HG03469 (cell line): ENCODE measurements around the gene ABCA7.

Source experiments
- ATAC-seq: cut with Tn5 transposase; IDR thresholded peaks from one replicate; pipeline ENCODE4 v1.9.1; 2021; ENCODE audit warnings: mild to moderate bottlenecking, moderate library complexity, moderate number of reproducible peaks; ENCODE audit not compliant: unreplicated experiment

The ABCA7 gene

GRCh38 chr19:1032264-1032867, 7.5 kb upstream of the ABCA7 start:
- no peak for ATAC-seq

DNA sequence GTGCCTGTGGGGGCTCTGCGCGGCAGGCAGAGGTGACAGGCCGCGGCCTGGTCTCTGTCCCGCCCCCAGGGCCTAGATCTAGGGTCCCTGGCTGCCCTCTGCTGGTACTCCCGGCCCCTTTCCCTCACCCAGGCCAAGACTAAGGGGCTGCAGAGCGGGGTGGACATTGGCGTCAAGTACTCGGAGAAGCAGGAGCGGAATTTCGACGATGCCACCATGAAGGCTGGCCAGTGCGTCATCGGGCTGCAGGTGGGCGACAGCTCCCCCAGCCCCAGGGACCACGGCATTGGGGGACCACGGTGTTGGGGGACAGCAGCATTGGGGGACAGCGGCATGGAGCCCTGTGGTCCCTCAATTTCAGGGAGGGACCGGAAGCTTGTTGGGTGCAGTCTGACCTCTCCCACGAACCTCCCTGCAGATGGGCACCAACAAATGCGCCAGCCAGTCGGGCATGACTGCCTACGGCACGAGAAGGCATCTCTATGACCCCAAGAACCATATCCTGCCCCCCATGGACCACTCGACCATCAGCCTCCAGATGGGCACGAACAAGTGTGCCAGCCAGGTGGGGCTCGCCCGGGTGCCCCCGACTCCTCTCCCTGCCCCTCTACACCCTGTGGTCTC, 3.8 kb upstream of the ABCA7 start:
- no peak for ATAC-seq

DNA sequence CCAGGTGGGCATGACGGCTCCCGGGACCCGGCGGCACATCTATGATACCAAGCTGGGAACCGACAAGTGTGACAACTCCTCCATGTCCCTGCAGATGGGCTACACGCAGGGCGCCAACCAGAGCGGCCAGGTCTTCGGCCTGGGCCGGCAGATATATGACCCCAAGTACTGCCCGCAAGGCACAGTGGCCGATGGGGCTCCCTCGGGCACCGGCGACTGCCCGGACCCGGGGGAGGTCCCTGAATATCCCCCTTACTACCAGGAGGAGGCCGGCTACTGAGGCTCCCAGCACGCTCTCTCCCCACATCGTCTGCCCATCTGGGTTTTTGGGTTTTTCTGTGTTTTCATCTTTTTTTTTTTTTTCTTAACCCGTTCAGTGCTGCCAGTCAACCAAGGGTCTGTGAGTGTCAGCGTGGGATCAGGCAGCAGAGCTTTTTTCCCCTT, 2.3 kb upstream of the ABCA7 start:
- no peak for ATAC-seq

DNA sequence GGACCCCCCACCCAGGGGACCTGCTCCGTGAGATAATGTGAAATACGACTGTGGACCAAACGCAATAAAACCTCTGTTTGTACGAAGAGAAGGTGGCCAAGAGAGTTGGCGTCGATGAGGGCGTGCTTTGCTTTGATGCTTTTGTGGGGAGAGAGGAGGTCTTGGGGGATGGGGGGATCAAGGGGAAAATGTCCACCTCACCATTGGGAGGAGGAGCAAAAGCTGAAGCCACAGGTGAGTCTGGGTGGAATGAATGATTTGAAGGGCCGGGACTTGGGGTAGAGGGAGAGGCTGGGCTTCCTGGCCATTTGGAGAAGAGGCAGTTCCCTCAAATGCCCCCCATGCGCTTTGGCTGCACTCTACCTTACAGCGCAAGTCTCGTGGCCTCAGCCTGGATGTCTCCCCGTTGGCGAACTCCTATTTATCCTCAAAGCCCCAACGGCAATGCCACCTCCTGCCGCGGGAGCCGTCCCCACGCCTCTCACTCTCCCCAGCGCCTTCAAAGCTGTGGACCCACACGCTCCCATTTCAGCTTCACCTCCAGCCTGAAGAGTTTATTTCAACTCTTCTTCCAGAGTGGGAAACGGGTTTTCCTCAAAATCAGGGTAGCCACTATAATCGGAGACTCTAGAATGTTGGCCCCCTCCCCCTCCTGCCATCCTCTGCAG, 795 bp upstream of the ABCA7 start:
- ATAC-seq: no peak

DNA sequence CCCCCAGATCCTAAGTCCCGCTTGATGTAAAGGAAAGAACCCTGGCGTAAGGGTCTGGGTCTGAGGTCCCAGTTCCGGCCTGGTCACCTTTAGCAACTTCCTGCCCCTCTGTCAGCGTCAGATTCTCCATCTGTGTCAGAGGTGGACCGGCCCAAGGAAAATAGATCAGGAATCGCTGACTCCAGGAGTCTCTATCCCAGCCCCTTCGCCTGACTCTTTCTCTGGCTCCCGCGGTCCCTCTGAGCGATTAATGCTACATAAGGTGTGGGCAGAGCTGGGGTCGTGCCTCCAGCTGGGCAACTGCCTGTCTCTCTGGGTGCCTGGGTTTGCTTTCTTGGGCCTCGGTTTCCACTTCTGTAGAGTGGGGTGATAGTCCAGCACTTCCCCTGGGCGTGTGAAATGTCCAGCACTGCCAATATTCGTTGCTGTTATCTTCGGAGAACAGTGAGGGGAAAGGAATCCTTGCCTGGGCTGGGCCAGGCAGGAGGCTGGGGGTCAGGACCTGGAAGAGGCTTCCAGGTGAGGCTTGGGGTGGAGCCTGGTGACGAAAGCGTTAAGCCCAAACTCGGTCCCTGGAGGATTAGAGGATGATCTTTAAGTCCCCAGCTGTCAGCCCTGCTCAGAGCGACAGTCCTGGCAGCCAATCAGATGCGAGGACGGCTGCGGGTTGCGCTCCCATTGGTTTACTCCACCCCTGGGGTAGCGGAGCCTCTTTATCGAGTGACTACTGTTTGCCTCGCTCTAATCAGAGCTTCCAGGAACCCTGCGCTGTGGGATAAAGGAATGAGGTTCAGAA, 767 bp downstream of the ABCA7 start:
- no peak for ATAC-seq

DNA sequence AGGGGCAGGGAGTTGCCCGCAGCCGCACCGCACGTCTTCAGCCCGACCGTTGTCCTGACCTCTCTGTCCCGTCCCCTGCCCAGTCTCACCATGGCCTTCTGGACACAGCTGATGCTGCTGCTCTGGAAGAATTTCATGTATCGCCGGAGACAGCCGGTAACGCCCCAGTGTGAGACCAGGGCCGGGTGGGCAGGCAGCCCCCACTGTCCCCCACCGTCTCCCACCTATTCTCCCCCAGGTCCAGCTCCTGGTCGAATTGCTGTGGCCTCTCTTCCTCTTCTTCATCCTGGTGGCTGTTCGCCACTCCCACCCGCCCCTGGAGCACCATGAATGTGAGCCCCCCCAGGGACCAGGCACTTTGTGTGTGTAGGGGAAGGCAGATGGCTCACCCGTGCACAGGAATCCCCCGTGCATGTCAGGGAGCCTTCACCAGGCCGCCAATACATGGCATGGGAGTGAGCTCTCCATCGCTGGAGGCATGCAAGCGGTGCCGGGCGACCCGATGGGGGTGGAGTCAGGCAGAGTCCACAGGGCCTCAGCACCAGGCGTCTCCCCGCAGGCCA, 1.4 kb downstream of the ABCA7 start:
- no peak for ATAC-seq

GRCh38 chr19:1041835-1042685, 2.2 kb downstream of the ABCA7 start:
- ATAC-seq: no peak

DNA sequence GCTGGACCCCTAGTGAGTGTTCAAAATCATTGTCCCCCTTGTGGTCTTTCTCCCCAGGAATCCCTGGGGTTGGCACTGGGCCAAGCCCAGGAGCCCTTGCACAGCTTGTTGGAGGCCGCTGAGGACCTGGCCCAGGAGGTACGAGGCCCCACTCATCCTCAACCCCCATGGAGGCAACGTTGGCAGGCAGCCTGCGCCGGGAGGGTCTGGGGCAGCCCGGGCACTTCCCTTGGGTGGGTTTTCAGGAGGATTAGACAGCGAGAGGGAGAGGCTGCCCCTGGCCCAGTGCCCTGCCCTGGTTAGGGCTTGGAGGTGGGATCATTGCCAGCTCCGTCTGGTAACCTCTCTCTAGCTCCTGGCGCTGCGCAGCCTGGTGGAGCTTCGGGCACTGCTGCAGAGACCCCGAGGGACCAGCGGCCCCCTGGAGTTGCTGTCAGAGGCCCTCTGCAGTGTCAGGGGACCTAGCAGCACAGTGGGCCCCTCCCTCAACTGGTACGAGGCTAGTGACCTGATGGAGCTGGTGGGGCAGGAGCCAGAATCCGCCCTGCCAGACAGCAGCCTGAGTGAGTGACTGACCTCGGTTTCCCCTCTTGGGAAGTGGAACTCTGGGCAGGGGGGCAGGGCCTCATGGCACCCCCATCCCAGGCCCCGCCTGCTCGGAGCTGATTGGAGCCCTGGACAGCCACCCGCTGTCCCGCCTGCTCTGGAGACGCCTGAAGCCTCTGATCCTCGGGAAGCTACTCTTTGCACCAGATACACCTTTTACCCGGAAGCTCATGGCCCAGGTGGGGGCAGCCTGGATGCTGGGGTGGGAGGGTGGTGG, 3.0 kb downstream of the ABCA7 start:
- ATAC-seq: no peak

DNA sequence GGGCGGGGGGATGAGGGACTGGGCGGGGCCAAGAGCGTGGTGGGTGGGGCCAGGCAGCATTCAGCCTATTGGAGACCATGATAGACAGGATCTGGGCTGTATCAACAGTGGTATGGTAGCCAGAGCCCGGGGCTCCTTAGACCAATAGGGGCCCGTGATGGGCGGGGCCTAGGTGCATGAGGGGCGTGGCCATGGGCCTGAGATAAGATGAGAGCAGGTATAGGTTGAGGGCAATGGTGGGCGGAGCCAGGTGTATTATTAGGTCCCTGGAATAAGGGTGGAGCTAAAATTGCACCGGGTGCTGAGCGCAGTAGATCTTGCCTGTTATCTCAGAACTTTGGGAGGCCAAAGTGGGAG, 5.3 kb downstream of the ABCA7 start:
- no peak for ATAC-seq

DNA sequence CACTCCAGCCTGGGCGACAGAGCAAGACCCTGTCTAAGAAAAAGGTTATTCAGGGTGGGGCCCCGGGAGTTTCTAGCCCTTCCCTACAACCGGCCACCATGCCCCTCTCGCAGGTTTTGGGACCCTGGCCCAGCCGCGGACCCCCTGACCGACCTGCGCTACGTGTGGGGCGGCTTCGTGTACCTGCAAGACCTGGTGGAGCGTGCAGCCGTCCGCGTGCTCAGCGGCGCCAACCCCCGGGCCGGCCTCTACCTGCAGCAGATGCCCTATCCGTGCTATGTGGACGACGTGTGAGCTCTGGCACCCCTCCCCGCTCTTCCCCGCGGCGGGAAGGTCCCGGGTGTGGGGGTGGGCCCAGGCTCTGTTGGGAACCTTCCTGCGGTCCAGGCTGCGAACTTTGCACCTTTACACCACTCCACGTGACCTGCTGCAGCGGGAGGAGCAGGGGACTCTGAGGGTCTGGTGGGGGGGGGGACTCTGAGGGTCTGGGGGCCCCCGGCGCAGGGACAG, 6.3 kb downstream of the ABCA7 start:
- ATAC-seq: no peak

DNA sequence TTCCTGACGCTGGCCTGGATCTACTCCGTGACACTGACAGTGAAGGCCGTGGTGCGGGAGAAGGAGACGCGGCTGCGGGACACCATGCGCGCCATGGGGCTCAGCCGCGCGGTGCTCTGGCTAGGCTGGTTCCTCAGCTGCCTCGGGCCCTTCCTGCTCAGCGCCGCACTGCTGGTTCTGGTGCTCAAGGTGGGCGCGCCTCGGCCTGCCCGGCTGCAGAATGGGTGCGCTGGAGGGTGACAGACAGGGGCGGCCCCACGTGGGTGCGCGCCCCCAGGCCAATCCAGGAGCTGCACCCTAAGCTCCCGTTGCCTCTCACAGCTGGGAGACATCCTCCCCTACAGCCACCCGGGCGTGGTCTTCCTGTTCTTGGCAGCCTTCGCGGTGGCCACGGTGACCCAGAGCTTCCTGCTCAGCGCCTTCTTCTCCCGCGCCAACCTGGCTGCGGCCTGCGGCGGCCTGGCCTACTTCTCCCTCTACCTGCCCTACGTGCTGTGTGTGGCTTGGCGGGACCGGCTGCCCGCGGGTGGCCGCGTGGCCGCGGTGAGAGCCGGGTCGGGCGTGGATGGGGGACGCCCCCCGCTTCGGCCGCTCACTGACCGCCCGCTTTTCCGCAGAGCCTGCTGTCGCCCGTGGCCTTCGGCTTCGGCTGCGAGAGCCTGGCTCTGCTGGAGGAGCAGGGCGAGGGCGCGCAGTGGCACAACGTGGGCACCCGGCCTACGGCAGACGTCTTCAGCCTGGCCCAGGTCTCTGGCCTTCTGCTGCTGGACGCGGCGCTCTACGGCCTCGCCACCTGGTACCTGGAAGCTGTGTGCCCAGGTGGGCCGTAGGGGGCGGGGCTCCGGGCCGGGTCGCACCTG, 7.2 kb downstream of the ABCA7 start:
- ATAC-seq: no peak

DNA sequence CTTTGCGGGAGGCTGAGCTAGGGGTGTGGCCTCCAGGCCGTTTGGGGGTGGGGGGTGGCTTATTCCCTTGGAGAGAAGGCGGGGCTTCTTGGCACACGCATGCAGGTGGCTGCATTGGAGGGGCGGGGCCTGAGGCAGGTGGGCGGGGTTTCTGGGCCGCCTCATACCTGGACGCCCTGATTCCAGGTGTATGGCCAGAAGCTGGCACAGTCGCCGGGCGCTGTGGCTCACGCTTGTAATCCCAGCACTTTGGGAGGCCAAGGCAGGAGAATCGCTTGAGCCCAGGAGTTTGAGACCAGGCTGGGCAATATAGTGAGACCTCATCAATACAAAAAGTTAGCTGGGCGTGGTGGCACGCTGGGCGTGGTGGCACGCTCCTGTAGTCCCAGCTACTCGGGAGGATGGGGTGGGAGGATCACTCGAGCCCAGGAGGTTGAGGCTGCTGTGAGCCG, 7.8 kb downstream of the ABCA7 start:
- no peak for ATAC-seq

GRCh38 chr19:1049106-1049505, 9.2 kb downstream of the ABCA7 start:
- no peak for ATAC-seq

DNA sequence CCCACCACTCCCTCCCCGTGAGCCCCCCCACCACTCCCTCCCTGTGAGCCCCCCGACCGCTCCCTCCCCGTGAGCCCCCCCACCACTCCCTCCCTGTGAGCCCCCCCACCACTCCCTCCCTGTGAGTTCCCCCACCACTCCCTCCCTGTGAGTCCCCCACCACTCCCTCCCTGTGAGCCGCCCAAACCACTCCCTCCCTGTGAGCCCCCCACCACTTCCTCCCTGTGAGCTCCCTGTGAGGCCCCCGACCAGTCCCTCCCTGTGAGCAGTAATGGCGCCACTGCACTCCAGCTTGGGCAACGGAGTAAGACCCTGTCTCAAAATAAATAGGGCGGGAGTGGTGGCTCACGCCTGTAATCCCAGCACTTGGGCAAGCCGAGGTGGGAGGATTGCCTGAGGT, 9.9 kb downstream of the ABCA7 start:
- ATAC-seq: no peak

DNA sequence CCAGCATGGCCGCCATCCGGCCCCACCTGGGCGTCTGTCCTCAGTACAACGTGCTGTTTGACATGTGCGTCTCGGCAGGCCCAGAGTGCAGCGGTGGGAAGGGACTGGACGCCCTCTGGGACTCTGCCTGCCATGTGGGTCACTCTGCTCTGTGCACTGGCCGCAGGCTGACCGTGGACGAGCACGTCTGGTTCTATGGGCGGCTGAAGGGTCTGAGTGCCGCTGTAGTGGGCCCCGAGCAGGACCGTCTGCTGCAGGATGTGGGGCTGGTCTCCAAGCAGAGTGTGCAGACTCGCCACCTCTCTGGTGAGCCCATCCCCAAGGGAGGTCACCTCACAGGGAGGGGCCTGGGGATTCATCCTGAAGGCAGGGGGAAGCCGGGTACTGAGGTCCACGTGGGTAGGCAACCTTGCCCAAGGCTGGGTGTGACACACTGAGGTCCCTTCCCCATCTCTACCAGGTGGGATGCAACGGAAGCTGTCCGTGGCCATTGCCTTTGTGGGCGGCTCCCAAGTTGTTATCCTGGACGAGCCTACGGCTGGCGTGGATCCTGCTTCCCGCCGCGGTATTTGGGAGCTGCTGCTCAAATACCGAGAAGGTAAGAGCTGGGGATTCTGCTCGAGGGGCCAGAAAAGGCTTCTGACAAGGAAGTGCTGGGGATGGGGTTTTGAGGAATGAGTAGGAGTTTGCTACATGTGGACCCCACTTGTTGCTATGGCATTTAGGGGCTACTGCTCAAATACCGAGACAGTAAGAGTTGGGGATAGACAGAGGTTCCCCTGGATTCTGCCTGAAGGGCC, 11.3 kb downstream of the ABCA7 start:
- no peak for ATAC-seq

DNA sequence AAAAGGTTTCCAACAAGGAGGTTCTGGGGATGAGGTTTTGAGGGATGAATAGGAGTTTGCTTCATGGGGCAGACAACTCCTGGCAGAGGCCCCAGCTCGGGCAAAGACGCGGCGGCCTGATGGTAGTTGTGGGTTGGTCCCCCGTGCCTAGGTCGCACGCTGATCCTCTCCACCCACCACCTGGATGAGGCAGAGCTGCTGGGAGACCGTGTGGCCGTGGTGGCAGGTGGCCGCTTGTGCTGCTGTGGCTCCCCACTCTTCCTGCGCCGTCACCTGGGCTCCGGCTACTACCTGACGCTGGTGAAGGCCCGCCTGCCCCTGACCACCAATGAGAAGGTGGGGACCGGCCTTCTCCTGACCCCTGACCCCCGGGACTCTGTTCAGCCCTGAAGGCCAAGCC, 11.9 kb downstream of the ABCA7 start:
- no peak for ATAC-seq

GRCh38 chr19:1052349-1052975, 12.6 kb downstream of the ABCA7 start:
- no peak for ATAC-seq
